ENCODE measurements around the gene OR8D1. TPM values are rescaled to one million over a fixed set of nuclear protein-coding genes. Genes with fewer than 3 reads are reported as not detected.

Gene OR8D1
- not detected in 2 replicates for total RNA-seq (2022)
- not detected for Bru-seq, nascent RNA
- BruChase-seq, experiment 1, labeled RNA remaining after a 6-hour chase: not detected
- not detected for BruChase-seq, experiment 2, labeled RNA remaining after a 2-hour chase
- long read RNA-seq: 0 reads

GRCh38 chr11:124313849-124314248, at the start of gene OR8D1:
TSS of gene OR8D1 (minus strand) at chr11:124313949. CDS start at chr11:124310766, 3,183 bp downstream.
- intact Hi-C loops (cut with micrococcal nuclease): no loop called here
- BruUV-seq (replicated peaks): no TSS peak
- POLR2A ChIA-PET: no interaction called here
- H3K36me3 Mint-ChIP-seq (ENCODE audit: insufficient read depth, unreplicated experiment): no peaks in the 10 kb centered on the region
- CTCF ChIA-PET: no interaction called here
- no peak for DNase-seq (ENCODE audit: unreplicated experiment)
- no peaks in the 10 kb centered on the region for H3K9me3 Mint-ChIP-seq (ENCODE audit: unreplicated experiment)
- H3K4me3 Mint-ChIP-seq (ENCODE audit: unreplicated experiment): no peak within 1 kb of the TSS
- TF ChIP-seq CTCF (IDR thresholded peaks at IDR 0.05; ENCODE audit: unreplicated experiment): no peak
- peaks cover 77% of the 10 kb centered on the region for H3K27me3 Mint-ChIP-seq (ENCODE audit: insufficient read depth, unreplicated experiment)
- H3K27ac Mint-ChIP-seq (ENCODE audit: low read depth, unreplicated experiment): no peak within 1 kb of the TSS
- no peaks in the 10 kb centered on the region for H3K4me1 Mint-ChIP-seq (ENCODE audit: insufficient read depth, unreplicated experiment)

- H3K27ac Mint-ChIP-seq (ENCODE audit: low read depth, unreplicated experiment): no peak overlapping the region
- H3K9me3 Mint-ChIP-seq (ENCODE audit: unreplicated experiment): no peaks in the 10 kb centered on the region
- no peaks in the 10 kb centered on the region for H3K4me1 Mint-ChIP-seq (ENCODE audit: insufficient read depth, unreplicated experiment)
- intact Hi-C loops (cut with micrococcal nuclease): no loop called here
- no peak for TF ChIP-seq CTCF (IDR thresholded peaks at IDR 0.05; ENCODE audit: unreplicated experiment)
- POLR2A ChIA-PET: no interaction called here
- BruUV-seq (replicated peaks): no TSS peak
- H3K27me3 Mint-ChIP-seq (ENCODE audit: insufficient read depth, unreplicated experiment): peaks cover 73% of the 10 kb centered on the region
- no peak for DNase-seq (ENCODE audit: unreplicated experiment)
- H3K4me3 Mint-ChIP-seq (ENCODE audit: unreplicated experiment): no peak overlapping the region
- CTCF ChIA-PET: no interaction called here
- H3K36me3 Mint-ChIP-seq (ENCODE audit: insufficient read depth, unreplicated experiment): no peaks in the 10 kb centered on the region
These were observed 45.8 kb upstream of the OR8D1 start for GRCh38 chr11:124359566-124359965.

- no TSS peak for BruUV-seq (replicated peaks)
- no peaks in the 10 kb centered on the region for H3K27me3 Mint-ChIP-seq (ENCODE audit: insufficient read depth, unreplicated experiment)
- H3K4me1 Mint-ChIP-seq (ENCODE audit: insufficient read depth, unreplicated experiment): no peaks in the 10 kb centered on the region
- intact Hi-C loops (cut with micrococcal nuclease): no loop called here
- ChIA-PET CTCF (no interaction called here), POLR2A (no interaction called here)
- DNase-seq (ENCODE audit: unreplicated experiment): no peak
- no peaks in the 10 kb centered on the region for H3K9me3 Mint-ChIP-seq (ENCODE audit: unreplicated experiment)
- no peaks in the 10 kb centered on the region for H3K36me3 Mint-ChIP-seq (ENCODE audit: insufficient read depth, unreplicated experiment)
- H3K27ac Mint-ChIP-seq (ENCODE audit: low read depth, unreplicated experiment): no peak overlapping the region
- no peak overlapping the region for H3K4me3 Mint-ChIP-seq (ENCODE audit: unreplicated experiment)
- no peak for TF ChIP-seq CTCF (IDR thresholded peaks at IDR 0.05; ENCODE audit: unreplicated experiment)
These were observed 32.7 kb upstream of the OR8D1 start for GRCh38 chr11:124346311-124346955.

GRCh38 chr11:124344346-124344745, 30.6 kb upstream of the OR8D1 start:
- Mint-ChIP-seq H3K4me3 (ENCODE audit: unreplicated experiment) (no peak overlapping the region), H3K36me3 (ENCODE audit: insufficient read depth, unreplicated experiment) (no peaks in the 10 kb centered on the region), H3K9me3 (ENCODE audit: unreplicated experiment) (no peaks in the 10 kb centered on the region), H3K27me3 (ENCODE audit: insufficient read depth, unreplicated experiment) (peaks cover under 1% of the 10 kb centered on the region), H3K27ac (ENCODE audit: low read depth, unreplicated experiment) (no peak overlapping the region), H3K4me1 (ENCODE audit: insufficient read depth, unreplicated experiment) (no peaks in the 10 kb centered on the region)
- ChIA-PET POLR2A (no interaction called here), CTCF (interaction anchor here (0.6 to 1.1 kb wide), 2 partner anchors 15 to 1393 kb away, joined by 3 read pairs; no protein-coding TSS in a partner anchor)
- TF ChIP-seq CTCF (IDR thresholded peaks at IDR 0.05; ENCODE audit: unreplicated experiment): no peak
- no peak for DNase-seq (ENCODE audit: unreplicated experiment)
- intact Hi-C loops (cut with micrococcal nuclease): no loop called here
- no TSS peak for BruUV-seq (replicated peaks)

Data from MCF 10A (cell line).